ENCODE measurements around the gene TRIM59. TPM values are rescaled to one million over a fixed set of nuclear protein-coding genes. Genes with fewer than 3 reads are reported as not detected.

TRIM59 gene
- total RNA-seq, 1 donor from 2014 or later = 120 TPM

DNA sequence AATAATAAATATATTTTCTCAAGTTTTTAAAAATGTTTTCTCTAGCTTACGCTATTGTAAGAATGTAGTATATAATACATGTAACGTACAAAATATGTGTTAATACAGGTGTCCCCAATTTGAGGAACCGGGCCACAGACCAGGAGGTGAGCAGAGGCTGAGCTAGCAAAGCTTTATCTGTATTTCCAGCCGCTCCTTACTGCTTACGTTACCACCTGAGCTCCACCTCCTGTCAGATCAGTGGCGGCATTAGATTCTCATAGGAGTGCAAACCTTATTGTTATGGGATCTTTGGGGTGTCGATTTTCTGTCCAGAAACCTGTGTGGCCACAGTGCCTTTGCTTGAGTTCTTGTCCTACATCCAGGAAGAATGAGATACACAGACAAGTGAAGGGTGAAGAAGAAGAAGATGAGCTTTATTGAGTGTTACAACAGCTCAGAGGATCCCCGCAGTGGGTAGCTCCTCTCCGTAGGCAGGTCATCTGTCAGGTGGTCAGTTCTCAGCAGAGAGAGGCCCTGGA is 9.9 kb upstream of the TRIM59 start:
- H3K36me3 ChIP-seq = no peaks in the 10 kb centered on the region
- no peaks in the 10 kb centered on the region for H3F3A ChIP-seq (ENCODE audit: low read depth)
- no peak for TF ChIP-seq CTCF (IDR thresholded peaks at IDR 0.05)
- no peak for TF ChIP-seq EZH2phosphoT487 (IDR thresholded peaks at IDR 0.05)
- TF ChIP-seq EZH2 (IDR thresholded peaks at IDR 0.05) = no peak
- H4K20me1 ChIP-seq (ENCODE audit: low read depth) = no peaks in the 10 kb centered on the region
- H3K9me3 ChIP-seq (ENCODE audit: low read depth) = no peaks in the 10 kb centered on the region
- no peak for DNase-seq (ENCODE audit: low spot score)
- no peak overlapping the region for H3K4me3 Mint-ChIP-seq
- H3K27ac ChIP-seq = no peak overlapping the region
- peaks cover 5% of the 10 kb centered on the region for H3K9me3 Mint-ChIP-seq
- no peak overlapping the region for H3K4me2 ChIP-seq
- H3K27me3 Mint-ChIP-seq (ENCODE audit: insufficient read depth, low read depth) = no peaks in the 10 kb centered on the region
- H2AFZ ChIP-seq (replicated peaks) = no peak overlapping the region
- no peak overlapping the region for H3K9ac ChIP-seq
- no peaks in the 10 kb centered on the region for H3K36me3 Mint-ChIP-seq
- peaks cover 3% of the 10 kb centered on the region for H3K4me1 Mint-ChIP-seq
- H3K27me3 ChIP-seq = no peaks in the 10 kb centered on the region
- H3K79me2 ChIP-seq (ENCODE audit: low read depth) = no peaks in the 10 kb centered on the region
- H3K4me1 ChIP-seq = peaks cover 5% of the 10 kb centered on the region
- H3K27ac Mint-ChIP-seq = peak overlapping the region; percentile 64
- no peak overlapping the region for H3K4me3 ChIP-seq

- TF ChIP-seq EZH2 (IDR thresholded peaks at IDR 0.05) (no peak), EZH2phosphoT487 (IDR thresholded peaks at IDR 0.05) (no peak), CTCF (IDR thresholded peaks at IDR 0.05) (no peak)
- Mint-ChIP-seq H3K4me1 (peaks cover 3% of the 10 kb centered on the region), H3K36me3 (no peaks in the 10 kb centered on the region), H3K27me3 (ENCODE audit: insufficient read depth, low read depth) (no peaks in the 10 kb centered on the region), H3K27ac (no peak overlapping the region), H3K4me3 (no peak overlapping the region), H3K9me3 (peaks cover 5% of the 10 kb centered on the region)
- Histone ChIP-seq H3F3A (ENCODE audit: low read depth) (no peaks in the 10 kb centered on the region), H4K20me1 (ENCODE audit: low read depth) (no peaks in the 10 kb centered on the region), H2AFZ (replicated peaks) (no peak overlapping the region), H3K9me3 (ENCODE audit: low read depth) (no peaks in the 10 kb centered on the region), H3K9ac (no peak overlapping the region), H3K36me3 (no peaks in the 10 kb centered on the region), H3K4me3 (no peak overlapping the region), H3K27ac (no peak overlapping the region), H3K79me2 (ENCODE audit: low read depth) (no peaks in the 10 kb centered on the region), H3K4me2 (no peak overlapping the region), H3K27me3 (no peaks in the 10 kb centered on the region), H3K4me1 (peaks cover 4% of the 10 kb centered on the region)
- peak; percentile 44 for DNase-seq (ENCODE audit: low spot score)
These were observed 8.6 kb upstream of the TRIM59 start for GRCh38 chr3:160458151-160458550.

- no peak for DNase-seq (ENCODE audit: low spot score)
- H3K27me3 Mint-ChIP-seq (ENCODE audit: insufficient read depth, low read depth) = no peaks in the 10 kb centered on the region
- no peak overlapping the region for H3K27ac Mint-ChIP-seq
- Histone ChIP-seq H3K9ac (no peak overlapping the region), H3K27me3 (no peaks in the 10 kb centered on the region), H3K9me3 (ENCODE audit: low read depth) (no peaks in the 10 kb centered on the region), H3F3A (ENCODE audit: low read depth) (no peaks in the 10 kb centered on the region), H3K4me2 (no peak overlapping the region), H4K20me1 (ENCODE audit: low read depth) (no peaks in the 10 kb centered on the region), H3K27ac (no peak overlapping the region), H3K36me3 (no peaks in the 10 kb centered on the region), H2AFZ (replicated peaks) (no peak overlapping the region), H3K4me3 (no peak overlapping the region), H3K4me1 (no peaks in the 10 kb centered on the region), H3K79me2 (ENCODE audit: low read depth) (peaks cover 3% of the 10 kb centered on the region)
- H3K4me3 Mint-ChIP-seq = no peak overlapping the region
- no peaks in the 10 kb centered on the region for H3K36me3 Mint-ChIP-seq
- peaks cover 5% of the 10 kb centered on the region for H3K9me3 Mint-ChIP-seq
- TF ChIP-seq EZH2 (IDR thresholded peaks at IDR 0.05) (no peak), EZH2phosphoT487 (IDR thresholded peaks at IDR 0.05) (no peak), CTCF (IDR thresholded peaks at IDR 0.05) (no peak)
- H3K4me1 Mint-ChIP-seq = no peaks in the 10 kb centered on the region
These were observed 6.3 kb upstream of the TRIM59 start for GRCh38 chr3:160455846-160456245.
